Epidermal melanocyte (primary cell): Measurements from ENCODE around the gene RALGDS.
A peak's percentile ranks its signal among the peaks of the same experiment; 100 is the strongest.

Experiments
- DNase-seq: peaks from one replicate; pipeline ENCODE4 v3.0.0; 2011; ENCODE audit warnings: low spot score; ENCODE audit not compliant: insufficient read length

Gene RALGDS

DNA sequence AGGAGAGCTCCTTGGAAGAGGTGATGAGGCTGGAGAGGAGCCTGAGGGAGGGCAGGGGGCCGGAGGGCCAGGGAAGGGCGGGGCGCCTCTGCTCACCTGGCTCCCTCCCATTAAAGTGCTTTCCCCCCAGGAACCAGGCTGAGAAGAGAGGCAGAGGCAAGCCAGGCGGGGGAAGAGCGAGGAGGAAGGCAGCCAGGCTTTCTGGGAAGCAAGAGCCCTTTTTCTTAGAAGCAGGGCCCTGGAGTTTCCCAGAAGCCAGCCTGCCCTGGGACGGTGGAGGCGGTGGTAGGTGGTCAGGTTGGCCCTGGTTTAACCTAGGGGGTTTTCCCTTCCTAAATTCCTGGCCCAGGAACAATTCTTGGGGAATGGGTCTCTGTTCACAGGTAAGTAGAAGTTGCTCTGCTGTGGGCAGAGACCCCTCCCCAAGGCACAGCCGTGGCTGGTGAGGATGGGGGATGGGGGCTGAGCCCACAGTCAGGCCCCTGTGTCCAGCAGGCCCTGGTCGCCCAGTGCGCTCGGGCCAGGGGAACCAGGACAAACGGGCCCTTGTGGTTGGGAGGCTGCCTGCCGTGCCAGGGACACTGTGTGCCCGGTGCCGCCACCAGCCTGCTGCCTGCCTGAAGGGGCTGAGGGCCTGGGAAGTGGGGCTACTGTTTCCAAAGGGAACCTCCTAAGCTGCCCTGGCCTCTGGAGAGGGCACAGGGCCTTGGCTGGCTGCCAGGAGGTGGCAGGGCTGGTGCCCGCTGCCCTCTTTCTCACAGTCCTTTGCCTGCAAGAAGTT lies 16.6 kb upstream of the RALGDS start:
- DNase-seq = no peak

DNA sequence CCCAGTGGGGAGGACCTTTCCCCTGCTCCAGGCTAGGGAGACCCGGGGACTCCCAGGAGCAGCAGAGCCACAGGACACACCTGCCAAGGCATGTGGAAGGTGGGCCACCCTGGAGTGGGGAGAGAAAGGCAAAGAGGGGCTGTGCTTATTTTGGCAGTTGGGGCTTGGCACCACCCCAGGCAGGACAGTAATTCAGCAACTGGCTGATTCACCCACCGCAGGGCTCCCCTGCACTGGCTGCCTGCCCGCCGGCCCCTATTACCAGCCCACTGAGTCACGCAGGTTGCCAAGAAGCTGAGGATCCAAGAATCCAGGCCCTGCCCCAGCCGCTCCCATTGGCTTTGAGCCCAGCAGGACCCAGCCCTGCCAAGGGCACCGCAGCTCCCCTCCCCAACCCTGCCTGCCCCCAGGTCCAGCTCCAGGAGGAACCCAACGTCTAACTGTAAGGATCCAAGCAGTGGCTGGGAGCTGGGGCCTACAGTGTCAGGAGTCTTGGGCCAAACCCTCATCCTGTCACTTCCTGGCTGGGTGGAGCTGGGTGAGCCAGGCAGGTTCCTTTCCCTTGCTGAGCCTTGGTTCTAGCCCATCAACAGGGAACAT lies 14.2 kb upstream of the RALGDS start:
- no peak for DNase-seq

DNA sequence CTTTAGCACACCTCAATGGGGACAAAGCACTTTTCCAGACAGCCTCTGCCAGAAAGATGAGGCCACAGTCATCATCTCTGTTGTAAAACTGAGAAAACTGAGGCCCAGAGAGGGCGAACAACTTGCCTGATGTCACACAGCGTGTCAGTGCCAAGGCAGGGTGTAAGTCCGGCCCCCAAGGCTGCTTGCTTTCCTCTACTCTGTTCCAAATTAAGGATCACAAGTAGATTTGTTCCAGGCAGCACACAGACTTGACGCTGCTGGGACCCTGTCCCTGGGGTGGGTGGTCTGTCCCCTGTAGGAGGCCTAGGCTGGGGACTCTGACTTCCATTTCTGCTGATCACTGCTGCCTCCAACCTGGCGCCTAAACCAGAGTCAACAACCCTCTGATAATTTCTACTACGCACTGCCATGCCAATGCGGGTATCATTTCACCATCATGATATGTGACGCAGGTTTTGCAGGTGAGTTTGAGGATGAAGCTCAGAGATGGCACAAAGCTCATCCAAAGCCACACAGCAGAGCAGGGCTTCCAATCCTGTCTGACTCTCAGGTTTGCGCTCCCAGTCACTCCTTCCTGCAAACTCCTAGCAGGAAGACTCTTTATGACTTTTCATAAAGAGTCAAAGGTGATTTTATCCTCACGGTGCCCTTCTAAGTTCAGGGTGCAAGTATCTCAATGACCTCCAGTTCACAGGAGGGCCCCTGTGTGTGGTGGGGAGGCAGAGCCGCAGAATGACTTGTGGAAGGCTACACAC lies 13.5 kb upstream of the RALGDS start:
- DNase-seq = no peak

DNA sequence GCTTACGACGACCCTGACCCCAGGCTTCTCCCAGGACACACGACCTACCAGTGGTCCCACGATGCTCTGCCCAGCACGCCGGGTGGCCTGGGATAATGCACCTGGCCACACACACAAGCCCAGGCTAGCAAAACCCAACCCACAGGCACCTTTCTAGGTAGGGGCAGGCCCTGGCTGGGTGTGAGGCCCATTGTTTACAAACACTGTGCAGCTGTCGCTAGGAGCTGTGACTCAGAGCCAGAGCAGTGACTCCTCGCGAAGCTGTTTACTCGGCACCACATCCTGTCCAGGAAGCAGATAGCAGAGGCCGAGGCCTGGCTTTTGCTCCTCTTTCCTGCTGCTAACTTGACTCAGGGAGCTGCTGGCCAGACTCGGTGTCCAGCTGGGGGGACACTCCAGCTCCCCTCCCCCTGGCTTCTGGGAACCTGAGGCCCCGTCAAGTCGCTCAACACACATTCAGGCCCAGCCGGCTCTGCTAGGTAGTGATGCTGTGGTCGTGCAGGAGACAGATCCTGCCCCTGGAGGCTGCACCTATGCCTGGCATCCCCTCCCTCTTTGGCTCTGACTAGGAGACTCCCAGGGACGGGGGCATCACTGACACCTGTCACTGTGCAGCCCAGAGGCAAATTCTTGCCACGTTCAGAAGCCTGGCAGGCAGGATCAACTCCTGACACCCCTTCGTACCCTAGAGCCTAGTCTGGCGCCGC lies 12.8 kb upstream of the RALGDS start:
- DNase-seq = peak; percentile 98

DNA sequence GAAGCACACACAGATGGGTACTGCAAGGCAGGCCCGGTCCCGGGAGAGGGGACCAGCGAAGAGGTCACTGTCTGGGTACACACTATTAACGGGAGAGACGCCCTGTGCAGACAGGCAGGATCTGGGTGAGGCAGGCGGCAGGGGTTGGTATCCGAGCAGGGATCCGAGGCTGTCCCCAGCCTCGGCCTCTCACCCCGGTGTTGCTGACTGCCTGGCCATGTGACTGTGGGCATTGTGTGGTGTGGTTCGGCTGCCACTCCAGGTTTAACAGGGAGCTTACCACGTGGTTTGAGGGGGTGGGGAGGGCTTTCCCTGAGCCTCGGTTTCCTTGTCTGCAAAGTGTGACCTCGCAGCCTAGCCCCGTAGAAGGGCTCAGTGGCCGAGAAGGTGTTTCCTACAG lies 11.1 kb upstream of the RALGDS start:
- no peak for DNase-seq

DNA sequence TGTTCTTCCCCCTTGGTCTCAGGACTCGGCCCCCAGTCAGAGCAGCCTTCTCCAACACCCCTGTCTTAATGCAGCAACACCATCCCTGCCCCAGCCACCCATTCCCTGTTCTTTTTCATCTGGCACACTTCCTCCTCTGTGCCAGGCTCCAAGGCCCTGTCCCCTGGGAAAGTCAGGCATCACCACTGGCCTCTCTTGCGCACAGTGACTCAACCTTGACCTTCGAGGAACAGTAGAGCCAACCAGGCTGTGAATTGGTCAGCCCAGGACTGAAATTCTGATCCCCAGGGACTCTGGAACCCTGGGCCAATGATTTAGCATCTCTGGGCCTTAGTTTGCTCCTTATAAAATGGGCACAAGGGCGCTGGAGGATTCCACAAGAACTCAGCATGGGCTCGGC lies 10.5 kb upstream of the RALGDS start:
- no peak for DNase-seq

DNA sequence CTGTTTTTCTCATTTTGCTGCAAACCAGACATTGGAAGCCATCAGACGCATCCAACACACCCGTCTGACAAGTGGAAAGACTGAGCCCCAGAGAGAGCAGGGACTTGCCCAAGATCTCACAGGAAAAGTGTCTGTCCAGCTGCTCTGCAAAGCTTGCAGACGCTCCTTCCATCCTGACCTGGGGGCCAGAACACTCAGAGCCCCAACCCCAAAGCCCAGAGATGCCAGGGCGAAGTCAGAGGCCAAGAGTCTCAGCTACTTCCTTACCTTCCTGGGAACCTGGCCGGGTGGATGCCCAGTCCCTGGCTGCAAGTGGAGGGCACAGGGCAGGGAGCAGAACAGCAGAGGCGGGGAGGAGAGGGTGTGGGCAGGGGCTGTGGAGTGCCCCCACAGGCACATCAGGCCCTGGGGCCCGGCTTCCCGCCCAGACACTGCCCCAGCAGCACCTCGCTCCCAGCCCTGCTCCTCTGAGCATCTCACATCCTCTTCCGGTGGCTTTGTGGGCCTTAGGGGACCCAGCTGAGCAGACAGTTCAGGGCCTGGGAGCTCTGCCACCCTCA lies 9.7 kb upstream of the RALGDS start:
- DNase-seq = no peak

DNA sequence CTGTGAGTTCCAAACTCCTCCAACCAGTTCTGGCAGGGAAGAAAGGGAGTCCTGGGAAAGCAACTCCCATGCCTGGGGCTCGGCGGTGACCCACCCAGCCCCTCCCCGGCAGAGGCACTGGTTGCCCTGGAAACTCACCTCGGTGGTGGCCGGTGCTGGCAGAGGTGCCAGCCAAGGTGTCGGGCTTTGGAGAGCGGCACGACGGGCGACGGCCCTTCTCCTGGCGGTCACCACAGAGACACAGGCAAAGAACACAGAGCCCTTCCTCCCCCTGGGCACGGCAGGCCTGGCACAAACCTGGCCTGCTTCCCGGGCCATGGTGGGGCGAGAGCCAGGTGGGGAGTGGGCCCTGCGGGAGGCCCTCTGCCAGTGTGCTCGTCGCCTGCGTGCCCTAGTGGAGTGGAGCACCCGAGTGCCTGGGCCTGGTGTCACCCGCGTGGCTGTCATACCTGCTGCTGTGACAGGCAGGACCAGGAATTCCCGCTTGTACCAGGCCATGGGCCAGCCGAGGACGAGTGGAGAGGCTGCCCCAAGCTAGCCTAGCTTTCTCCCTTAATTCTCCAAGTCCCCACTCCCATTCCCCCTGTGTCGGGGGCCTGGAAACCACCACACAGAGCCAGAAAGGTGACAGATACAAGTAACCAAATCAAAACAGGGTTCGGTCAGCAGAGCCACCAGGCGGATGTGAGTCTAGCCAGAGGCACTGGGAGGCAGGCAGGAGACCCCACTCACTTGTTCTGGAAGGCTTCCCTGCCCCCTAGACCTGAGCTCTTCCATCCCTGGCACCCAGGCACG lies 8.2 kb upstream of the RALGDS start:
- no peak for DNase-seq

DNA sequence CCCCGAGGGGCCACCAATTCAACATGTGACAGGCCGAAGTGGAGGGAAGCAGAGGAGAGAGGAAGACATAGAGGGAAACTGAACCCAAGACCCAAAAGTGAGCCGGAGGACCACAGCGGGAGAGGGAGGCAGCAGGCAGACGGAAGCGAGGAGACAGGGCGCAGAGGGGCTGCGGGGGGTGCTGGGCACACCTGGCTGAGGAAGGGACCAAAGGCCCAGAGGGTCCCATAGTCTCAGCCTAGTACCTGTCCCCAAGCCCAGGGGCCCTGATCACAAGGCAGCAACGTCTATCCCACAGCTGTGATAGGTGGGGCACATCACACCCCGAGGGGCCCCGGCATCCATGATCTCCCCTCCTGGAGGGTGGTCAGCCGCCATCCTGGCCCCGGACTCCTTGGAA lies 7.1 kb upstream of the RALGDS start:
- DNase-seq = no peak

DNA sequence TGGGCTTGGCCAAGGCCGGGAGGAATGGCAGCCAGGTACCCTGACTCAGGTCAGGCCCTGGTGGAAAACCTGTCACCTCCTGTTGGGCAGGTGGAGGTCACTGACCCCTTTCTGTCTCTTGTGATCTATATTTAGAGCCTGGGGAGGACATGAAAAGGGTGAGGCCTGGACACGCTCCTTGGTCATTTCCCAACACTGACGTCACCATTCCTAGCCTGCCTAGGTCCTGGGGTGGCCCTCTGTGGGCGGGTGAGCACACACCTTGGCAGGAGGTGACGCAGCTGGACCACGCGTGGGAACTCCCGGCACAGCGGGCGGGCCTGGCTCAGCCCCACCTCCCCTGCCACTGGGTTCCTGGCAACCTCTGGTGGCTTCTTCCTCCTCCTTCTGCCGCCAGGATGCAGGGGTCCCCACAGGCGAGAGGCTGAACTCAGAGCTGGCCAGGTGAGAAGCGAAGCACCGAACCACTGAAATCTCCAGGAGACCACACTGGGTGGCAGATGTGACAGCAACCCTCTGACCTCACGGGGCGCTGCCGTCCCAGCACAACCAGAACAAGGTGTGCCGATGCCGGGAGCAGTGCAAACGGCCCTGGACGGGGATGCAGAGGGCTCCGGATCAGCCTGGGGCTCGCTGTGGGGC lies 6.4 kb upstream of the RALGDS start:
- DNase-seq = no peak

DNA sequence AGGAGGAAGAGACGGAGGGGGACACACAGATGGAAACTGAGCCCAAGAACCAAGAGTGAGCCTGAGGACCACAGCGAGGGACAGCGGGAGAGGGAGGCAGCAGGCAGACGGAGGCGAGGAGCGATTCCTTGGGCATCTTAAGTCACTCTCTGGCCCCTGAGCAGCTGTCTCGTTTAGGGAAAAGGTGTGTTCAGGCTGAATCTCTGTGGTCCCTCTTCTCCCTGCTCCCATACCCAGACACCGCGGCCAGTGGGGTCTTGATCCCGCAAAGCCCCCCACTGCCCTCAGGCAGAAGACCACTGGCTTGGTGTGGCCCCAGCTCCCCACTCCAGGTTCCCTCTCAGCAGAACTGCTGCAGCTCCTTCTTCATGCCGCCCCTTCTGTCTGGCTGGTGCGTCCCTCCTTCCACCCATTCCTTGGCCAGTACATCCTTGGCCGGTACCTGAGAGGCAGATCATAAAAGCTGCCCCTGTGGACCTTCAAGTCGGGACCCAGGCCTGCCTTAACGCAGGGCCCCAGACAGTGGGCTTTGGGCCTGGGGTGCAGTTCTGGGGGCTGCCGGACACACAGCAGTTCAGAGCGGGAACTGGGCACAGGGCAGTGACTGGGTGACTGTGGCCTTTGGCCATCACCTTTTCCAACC lies 5.8 kb upstream of the RALGDS start:
- DNase-seq = no peak

DNA sequence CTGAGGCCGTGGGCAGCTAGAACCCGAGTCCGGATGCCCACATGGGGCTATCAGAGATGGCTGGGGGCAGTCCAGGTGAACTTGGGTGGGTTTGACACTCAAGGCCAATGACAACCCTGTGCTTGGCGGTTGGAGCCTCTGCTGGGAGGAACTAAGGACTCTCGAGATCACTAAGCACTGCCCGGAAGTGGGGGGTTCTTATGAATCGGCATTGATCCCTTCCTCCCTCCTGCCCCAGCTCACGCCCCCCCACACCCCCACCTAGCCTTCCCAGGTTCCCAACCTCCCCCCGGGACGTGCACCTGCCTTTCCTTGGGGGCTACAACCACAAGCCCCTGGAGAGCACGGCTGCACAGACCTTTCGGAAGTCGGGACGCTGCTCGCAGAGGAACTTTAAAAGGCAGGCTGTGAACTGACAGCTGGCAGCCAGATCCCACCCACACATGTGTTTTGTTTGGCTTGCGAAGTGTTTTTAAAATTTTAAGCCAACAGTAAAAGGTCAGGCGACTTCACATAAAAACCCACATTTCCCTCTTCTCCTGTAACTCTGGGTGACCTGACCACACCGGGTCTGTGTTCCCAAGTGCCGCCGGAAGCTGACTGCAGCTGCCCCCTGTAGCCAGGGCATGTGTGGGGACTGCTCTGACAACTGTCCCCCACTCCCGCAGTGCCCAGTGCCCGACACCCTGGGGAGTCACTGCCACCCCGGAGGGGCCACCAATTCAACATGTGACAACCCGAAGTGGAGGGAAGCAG lies 5.1 kb upstream of the RALGDS start:
- DNase-seq = no peak

DNA sequence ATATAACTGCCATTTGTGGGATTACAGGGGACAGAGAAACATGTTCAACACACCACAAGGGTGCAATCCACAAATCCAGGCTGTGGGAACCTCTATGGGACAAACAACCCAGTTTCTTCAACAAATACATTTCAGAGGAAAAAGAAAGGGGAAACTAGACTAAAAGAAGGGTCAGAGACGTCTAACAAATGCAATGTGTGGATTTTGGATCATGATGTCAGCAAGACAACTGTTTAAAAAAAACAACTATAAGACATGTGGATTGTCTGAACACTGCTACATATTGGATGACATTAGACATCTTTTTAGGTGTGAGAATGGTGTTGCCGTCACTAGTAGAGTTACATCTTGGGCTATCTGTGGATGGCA lies 3.9 kb upstream of the RALGDS start:
- no peak for DNase-seq

DNA sequence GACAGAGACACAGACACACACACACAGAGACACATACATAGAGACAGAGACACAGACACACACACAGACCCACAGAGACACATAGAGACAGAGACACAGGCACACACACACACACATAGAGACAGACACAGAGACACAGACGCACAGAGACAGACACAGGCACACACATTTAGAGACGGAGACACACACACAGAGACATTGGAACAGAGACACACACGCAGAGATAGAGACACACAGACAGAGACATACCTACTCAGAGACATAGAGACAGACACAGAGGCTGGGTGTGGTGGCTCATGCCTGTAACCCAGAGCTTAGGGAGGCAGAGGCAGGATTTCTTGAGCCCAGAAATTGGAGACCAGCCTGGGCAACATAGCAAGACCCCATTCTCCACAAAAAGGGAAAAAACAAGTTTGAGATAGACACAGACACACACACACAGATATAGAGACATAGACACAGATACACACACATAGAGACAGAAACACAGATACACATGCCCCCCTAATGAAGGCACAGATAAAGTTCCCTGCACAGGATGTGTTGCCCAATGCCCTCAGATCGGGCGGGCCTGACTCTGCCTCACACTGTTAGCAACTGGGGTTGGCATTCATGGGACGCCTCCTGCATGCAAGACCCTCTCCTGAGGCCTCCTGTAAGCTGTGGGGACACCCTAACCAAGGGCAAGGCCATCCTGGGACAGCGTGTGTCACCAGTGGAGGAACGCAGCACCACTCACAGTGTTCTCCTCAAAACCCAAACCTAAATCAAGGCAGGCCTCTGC lies 3.3 kb upstream of the RALGDS start:
- DNase-seq = no peak

DNA sequence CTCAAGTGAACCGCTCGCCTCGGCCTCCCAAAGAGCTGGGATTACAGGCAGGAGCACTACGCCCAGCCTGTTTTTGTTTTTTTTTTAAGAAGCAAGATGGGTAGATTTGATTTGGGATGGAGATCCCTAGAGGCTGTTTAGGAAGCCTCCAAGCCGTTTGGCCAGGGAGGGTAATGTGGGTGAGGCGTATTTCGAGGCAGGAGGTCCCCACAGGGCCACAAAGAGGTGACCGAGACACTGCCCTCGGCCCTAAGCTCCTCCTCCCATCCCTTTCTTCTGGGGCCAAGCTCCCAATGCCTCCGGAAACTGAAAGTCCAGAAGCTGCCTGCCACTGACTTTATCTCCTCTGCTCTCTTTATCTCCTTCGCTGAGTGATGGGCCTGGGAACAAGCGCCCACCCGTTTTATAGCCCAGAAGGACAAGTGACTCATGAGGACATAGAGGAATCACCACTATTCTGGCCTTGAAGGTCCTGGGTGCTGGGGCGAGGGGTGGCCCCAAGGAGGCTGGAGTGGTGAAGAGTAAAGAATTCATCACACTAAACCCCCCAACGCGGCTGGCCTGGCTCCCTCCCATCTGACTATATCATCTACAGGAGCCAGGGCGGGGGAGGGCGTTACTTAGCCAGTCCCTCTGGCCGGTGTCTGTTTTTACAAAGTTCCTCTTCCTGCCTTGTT lies 2.0 kb upstream of the RALGDS start:
- no peak for DNase-seq

DNA sequence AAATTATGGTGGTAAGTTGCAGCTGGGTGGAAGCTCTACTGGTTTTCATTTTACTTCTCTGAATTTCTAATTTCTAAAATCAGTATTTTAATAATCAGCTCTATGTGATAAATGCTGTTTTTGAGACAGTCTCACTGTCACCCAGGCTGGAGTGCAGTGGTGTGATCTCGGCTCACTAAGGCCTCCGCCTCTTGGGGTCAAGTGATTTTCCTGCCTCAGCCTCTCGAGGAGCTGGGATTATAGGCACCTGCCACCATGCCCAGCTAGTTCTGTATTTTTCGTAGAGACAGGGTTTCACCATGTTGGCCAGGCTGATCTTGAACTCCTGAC lies 1.5 kb upstream of the RALGDS start:
- no peak for DNase-seq

DNA sequence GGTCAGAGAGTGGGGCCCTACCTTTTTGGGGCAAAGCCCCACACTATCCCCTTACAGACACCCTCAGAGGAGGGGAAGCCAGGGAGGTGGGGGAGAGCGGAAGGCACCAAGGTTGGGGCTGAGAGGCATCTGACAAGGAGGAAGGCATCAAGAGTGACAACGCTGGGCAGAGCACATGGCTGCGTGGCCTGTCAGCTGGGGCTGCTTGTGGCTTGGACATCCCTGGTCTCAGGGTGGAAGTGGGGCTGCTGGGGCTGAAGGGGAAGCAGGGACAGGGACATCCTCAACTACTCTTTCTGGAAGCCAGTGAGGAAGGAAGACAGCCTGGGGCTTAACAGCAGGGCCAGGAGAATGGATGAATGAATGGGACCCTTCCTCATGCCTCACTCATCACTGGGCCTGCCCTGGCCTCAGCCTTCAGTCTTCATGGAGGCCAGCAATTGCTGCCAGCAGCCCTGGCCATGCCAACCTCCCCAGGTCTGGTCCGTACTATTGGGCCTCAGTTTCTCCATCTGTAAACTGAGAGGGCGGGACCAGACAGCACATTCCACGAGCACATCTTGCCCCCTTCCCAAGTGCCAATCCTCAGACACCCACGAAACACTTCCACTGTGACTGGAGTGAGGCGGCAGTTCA lies 993 bp upstream of the RALGDS start:
- no peak for DNase-seq
